HEK293T (cell line): Measurements from ENCODE around the gene GPR39.

Experiments used
- CTCF ChIA-PET: fragments of 350-600 bp; formaldehyde crosslinking; extraction: SDS; loops from one replicate; lab custom pipeline; 2021; ENCODE audit warnings: antibody characterized with exemption, inconsistent platforms; lab: Yijun Ruan, JAX
- POLR2A ChIA-PET: fragments of 350-600 bp; formaldehyde crosslinking; extraction: SDS; loops from one replicate; lab custom pipeline; 2020; ENCODE audit warnings: antibody characterized with exemption, inconsistent platforms; lab: Yijun Ruan, JAX
- DNase-seq: peaks from one replicate; pipeline ENCODE4 v3.0.0; 2012; ENCODE audit warnings: mixed read lengths; ENCODE audit errors: extremely low spot score
- ARNT ChIP-seq: fragments of 450-650 bp; IDR thresholded peaks from 2 replicates; pipeline ENCODE4 v1.6.1; 2017; ENCODE audit warnings: mild to moderate bottlenecking
- BHLHE40 ChIP-seq: fragments of 450-650 bp; IDR thresholded peaks from 2 replicates; pipeline ENCODE4 v1.6.1; 2016; ENCODE audit warnings: mild to moderate bottlenecking, moderate library complexity, borderline replicate concordance
- CTBP1 ChIP-seq: fragments of 450-650 bp; IDR thresholded peaks from 2 replicates; pipeline ENCODE4 v1.6.1; 2016; ENCODE audit warnings: borderline replicate concordance
- ELF4 ChIP-seq: fragments of 450-650 bp; IDR thresholded peaks from 2 replicates; pipeline ENCODE4 v1.6.1; 2017; ENCODE audit warnings: antibody characterized with exemption
- FOXA1 ChIP-seq: fragments of 450-650 bp; IDR thresholded peaks from 2 replicates; pipeline ENCODE4 v1.6.1; 2016; ENCODE audit warnings: mild to moderate bottlenecking
- FOXK2 ChIP-seq: fragments of 450-650 bp; IDR thresholded peaks from 2 replicates; pipeline ENCODE4 v1.6.1; 2016; ENCODE audit warnings: mild to moderate bottlenecking
- FOXM1 ChIP-seq: fragments of 450-650 bp; IDR thresholded peaks from 2 replicates; pipeline ENCODE4 v1.6.1; 2017; ENCODE audit warnings: mild to moderate bottlenecking, borderline replicate concordance
- HDGF ChIP-seq: fragments of 450-650 bp; IDR thresholded peaks from 2 replicates; pipeline ENCODE4 v1.6.1; 2017; ENCODE audit warnings: antibody characterized with exemption, borderline replicate concordance
- L3MBTL2 ChIP-seq: fragments of 450-650 bp; conservative IDR thresholded peaks from 2 replicates; pipeline ENCODE4 v1.6.1; 2016; ENCODE audit warnings: mild to moderate bottlenecking
- LEF1 ChIP-seq: fragments of 450-650 bp; IDR thresholded peaks from 2 replicates; pipeline ENCODE4 v1.6.1; 2017; ENCODE audit warnings: mild to moderate bottlenecking, borderline replicate concordance
- NFRKB ChIP-seq: fragments of 450-650 bp; IDR thresholded peaks from 2 replicates; pipeline ENCODE4 v1.6.1; 2016; ENCODE audit warnings: mild to moderate bottlenecking, moderate library complexity
- SP1 ChIP-seq: fragments of 450-650 bp; IDR thresholded peaks from 2 replicates; pipeline ENCODE4 v1.6.1; 2017
- SUZ12 ChIP-seq: fragments of 450-650 bp; IDR thresholded peaks from 2 replicates; pipeline ENCODE4 v1.6.1; 2016; ENCODE audit warnings: mild to moderate bottlenecking
- TARDBP ChIP-seq: fragments of 450-650 bp; IDR thresholded peaks from 2 replicates; pipeline ENCODE4 v1.6.1; 2016
- ZNF384 ChIP-seq: fragments of 450-650 bp; IDR thresholded peaks from 2 replicates; pipeline ENCODE4 v1.6.1; 2016
- TF ChIP-seq, protein P1 (sequence below): fragments of 450-650 bp; IDR thresholded peaks from 2 replicates; pipeline ENCODE4 v1.6.1; 2016

Gene GPR39

DNA sequence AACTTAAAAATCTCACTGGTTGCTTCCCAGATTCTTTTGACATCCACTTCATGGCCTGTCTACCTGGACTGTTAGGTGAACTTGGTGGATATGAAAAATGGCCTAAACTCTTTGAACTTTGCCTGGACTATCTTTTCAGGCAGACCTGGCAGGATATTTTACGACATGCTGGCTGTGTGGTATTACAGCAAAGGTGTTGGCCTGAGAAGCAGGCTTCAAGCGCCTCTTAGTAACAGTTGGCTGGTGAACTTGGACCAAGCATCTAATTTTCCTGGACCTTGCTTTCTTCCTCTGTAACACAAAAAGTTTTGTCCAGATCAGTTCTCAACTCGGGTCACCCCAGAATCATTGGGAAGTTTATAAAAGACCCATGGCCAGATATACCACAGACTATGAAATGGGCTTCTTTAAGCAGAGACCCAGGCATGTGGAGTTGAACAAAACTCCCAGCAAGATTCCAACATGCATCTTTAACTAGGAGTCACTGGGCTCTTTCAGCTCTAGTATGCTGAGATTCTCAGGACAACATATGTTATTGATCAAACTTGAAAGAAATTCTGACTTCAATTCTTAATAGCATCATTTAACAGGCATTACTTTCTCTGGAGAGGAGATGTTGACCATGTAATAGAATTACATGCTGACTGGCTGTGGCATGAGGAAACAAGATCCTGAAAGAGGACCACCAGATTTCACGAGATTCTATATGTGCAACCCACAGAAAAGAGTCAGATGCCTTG, 249.0 kb downstream of the GPR39 start:
- no peak for DNase-seq
- ChIA-PET POLR2A (no interaction called here), CTCF (interaction anchor here (0.5 kb wide), 1 partner anchor 12 kb away, joined by 7 read pairs; no protein-coding TSS in a partner anchor)
- TF ChIP-seq FOXK2 (no peak), FOXA1 (no peak), NFRKB (no peak), SUZ12 (no peak), SP1 (no peak), CTBP1 (no peak), FOXM1 (no peak), L3MBTL2 (no peak), BHLHE40 (no peak), ZNF384 (no peak), LEF1 (no peak), ARNT (no peak)
- TF ChIP-seq, protein P1, sequence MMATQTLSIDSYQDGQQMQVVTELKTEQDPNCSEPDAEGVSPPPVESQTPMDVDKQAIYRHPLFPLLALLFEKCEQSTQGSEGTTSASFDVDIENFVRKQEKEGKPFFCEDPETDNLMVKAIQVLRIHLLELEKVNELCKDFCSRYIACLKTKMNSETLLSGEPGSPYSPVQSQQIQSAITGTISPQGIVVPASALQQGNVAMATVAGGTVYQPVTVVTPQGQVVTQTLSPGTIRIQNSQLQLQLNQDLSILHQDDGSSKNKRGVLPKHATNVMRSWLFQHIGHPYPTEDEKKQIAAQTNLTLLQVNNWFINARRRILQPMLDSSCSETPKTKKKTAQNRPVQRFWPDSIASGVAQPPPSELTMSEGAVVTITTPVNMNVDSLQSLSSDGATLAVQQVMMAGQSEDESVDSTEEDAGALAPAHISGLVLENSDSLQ, result no peak

GRCh38 chr2:132667706-132668105, 251.1 kb downstream of the GPR39 start:
- no peak for DNase-seq
- ChIA-PET POLR2A (no interaction called here), CTCF (interaction anchor here (0.5 kb wide), 1 partner anchor 82 kb away, joined by 5 read pairs; no protein-coding TSS in a partner anchor)

DNA sequence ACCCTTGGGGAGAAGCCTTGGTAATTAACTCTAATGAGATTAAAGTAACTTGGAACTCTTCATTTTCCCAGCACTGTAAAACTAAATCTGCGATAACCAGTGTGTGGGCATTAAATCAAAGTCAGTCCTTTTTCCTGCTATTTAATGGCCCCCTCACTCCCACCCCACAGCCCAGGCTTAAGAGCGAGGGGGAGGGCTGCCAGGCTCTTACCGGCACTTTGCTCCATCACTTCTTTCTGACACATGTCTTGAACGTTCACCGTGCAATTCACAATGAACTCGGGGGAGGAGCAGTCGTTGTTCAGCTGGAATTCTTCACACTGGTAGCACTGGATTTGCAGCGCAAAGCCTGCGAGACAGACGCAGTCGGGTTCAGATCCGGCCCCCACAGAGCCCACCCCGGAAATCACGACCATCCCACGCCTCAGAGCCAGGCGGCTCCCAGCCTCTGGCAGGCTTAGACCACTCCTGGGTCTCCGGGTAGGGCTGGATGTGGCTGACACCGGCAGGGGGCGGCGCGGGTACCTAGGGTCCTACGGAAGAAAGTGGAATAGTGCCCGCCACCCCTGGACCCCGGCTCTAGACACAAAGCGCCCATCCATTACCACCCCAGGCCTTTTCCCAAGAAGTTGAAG, 251.7 kb downstream of the GPR39 start:
- DNase-seq, result peak; percentile 39
- CTCF ChIA-PET, result interaction anchor here (0.6 to 1.2 kb wide), 3 partner anchors 9 to 1132 kb away, joined by 3 read pairs; no protein-coding TSS in a partner anchor
- TF ChIP-seq FOXM1 (no peak), TARDBP (no peak), HDGF (no peak), SUZ12 (no peak), BHLHE40 (no peak), FOXK2 (no peak), FOXA1 (no peak), ARNT (no peak), NFRKB (no peak), CTBP1 (no peak), L3MBTL2 (no peak), ZNF384 (no peak), SP1 (no peak), ELF4 (no peak), LEF1 (no peak)
- TF ChIP-seq, protein P1, result no peak
- POLR2A ChIA-PET, result no interaction called here

More at GRCh38 chr2:132667706-132668105, 251.1 kb downstream of the GPR39 start:
- no peak for TF ChIP-seq BHLHE40
- TF ChIP-seq FOXM1, result no peak
- TF ChIP-seq ZNF384, result no peak
- no peak for TF ChIP-seq TARDBP
- TF ChIP-seq CTBP1, result no peak
- no peak for TF ChIP-seq LEF1
- TF ChIP-seq HDGF, result no peak
- TF ChIP-seq FOXA1, result no peak
- no peak for TF ChIP-seq L3MBTL2
- no peak for TF ChIP-seq ELF4

DNA sequence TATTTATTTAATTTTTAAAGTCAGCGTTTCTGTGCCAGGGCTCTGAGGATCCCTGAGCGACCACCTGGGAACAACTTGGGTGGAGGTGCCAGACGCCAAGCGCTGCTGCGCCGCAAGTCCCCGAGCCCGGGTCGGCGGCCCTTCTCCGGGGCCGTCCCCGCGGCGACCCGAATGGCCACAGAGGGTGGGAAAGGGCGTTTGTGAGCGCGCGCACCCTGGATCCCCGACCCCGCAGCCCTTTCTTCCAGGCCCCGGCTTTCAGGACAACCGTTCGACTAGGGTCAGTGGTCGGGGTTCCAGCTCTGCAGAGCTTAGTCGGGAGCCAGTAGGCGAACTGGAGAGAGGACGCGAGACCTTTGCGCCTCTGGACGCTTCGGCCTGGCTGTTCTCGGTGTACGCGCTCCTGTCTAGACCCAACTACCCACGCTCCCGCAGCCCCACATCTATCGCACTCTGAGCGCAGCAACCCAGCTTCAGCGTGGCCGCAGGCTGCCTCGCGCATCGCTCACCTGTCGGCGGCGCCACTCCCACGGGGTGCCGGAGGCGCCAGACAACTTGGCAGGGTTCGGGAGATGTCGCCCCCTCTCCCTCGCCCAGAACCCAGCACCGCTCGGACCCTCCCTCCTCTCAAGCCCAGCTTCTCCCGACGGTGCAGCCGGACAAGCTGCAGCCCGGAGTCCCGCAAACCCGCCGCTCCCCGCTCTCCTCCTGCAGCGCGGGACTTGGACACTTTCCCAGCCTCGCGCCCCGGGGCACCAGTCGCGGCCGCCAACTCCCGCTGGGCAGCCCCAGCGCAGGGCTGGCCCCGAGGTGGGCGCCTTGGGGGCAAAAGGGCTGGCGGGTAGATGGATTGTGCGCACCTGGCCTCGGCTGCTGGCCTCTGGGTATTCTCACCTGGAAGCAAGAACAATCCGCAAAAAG, 252.6 kb downstream of the GPR39 start:
- POLR2A ChIA-PET, result no interaction called here
- DNase-seq, result peak; percentile 21
- CTCF ChIA-PET, result interaction anchor here (0.5 to 1.2 kb wide), 6 partner anchors 9 to 1131 kb away, joined by 3 read pairs; no protein-coding TSS in a partner anchor
- TF ChIP-seq NFRKB (no peak), FOXM1 (no peak), FOXK2 (no peak), BHLHE40 (no peak), ELF4 (no peak), SUZ12 (no peak), SP1 (no peak), HDGF (no peak), CTBP1 (no peak), FOXA1 (no peak), L3MBTL2 (no peak)

GRCh38 chr2:132669908-132670495, 253.4 kb downstream of the GPR39 start, which contains the start of gene LYPD1:
TSS of gene LYPD1 (minus strand) at chr2:132670205. CDS start at chr2:132669932, 273 bp downstream.
- ChIA-PET POLR2A (interaction anchor here (1.0 kb wide), 1 partner anchor 597 kb away, joined by 3 read pairs; no protein-coding TSS in a partner anchor), CTCF (interaction anchor here (0.9 kb wide), 1 partner anchor 9 kb away, joined by 3 read pairs; no protein-coding TSS in a partner anchor)
- TF ChIP-seq, protein P1, result no peak
- no peak for TF ChIP-seq SP1
- TF ChIP-seq LEF1, result no peak
- TF ChIP-seq HDGF, result no peak
- TF ChIP-seq BHLHE40, result no peak
- DNase-seq, result peak; percentile 42
